ENCODE measurements around the gene AFAP1L2. TPM values are rescaled to one million over a fixed set of nuclear protein-coding genes. Genes with fewer than 3 reads are reported as not detected.

AFAP1L2 gene
- polyA plus RNA-seq, 3 donors: 0.01 to 0.43 TPM; not detected in 1

- intact Hi-C loops (cut with micrococcal nuclease): no loop called here
- Histone ChIP-seq H3K4me1 (ENCODE audit: control insufficient read depth in 1 of 2, insufficient read depth in 2 of 2, low read length in 2 of 2) (no peaks in the 10 kb centered on the region), H3K4me3 (replicated peaks in 1 of 3; ENCODE audit: low read depth in 2 of 3, low read length in 3 of 3) (no peak overlapping the region), H3K27me3 (ENCODE audit: control insufficient read depth in 2 of 2, insufficient read depth in 2 of 2, low read length in 2 of 2) (no peaks in the 10 kb centered on the region), H3K9ac (ENCODE audit: insufficient read depth, low read length, poor library complexity, severe bottlenecking) (no peak overlapping the region), H3K36me3 (replicated peaks in 1 of 2; ENCODE audit: control insufficient read depth in 1 of 2, insufficient read depth in 2 of 2, low read length in 2 of 2) (no peaks in the 10 kb centered on the region), H4K20me1 (ENCODE audit: insufficient read depth, low read length) (no peaks in the 10 kb centered on the region), H3K27ac (ENCODE audit: low read depth in 1 of 2, low read length in 2 of 2) (no peak overlapping the region), H3K4me2 (replicated peaks; ENCODE audit: extremely low read depth, low read length, poor library complexity, severe bottlenecking) (no peak overlapping the region), H2AFZ (ENCODE audit: insufficient read depth, low read depth, low read length, poor library complexity, severe bottlenecking) (no peak overlapping the region), H3K79me2 (ENCODE audit: insufficient read depth, low read length) (no peaks in the 10 kb centered on the region), H3K9me3 (replicated peaks in 1 of 2; ENCODE audit: control insufficient read depth in 1 of 2, insufficient read depth in 1 of 2, low read length in 2 of 2) (no peaks in the 10 kb centered on the region)
- 89% methylated on average over 5 of the region's 6 CpGs for WGBS (ENCODE audit: insufficient coverage)
- no peak for DNase-seq
- H3K27ac Mint-ChIP-seq: no peak overlapping the region
- no peak overlapping the region for H3K4me3 Mint-ChIP-seq
- no peaks in the 10 kb centered on the region for H3K4me1 Mint-ChIP-seq
- no peaks in the 10 kb centered on the region for H3K36me3 Mint-ChIP-seq
- no peak for TF ChIP-seq CTCF (IDR thresholded peaks at IDR 0.05)
- H3K9me3 Mint-ChIP-seq: no peaks in the 10 kb centered on the region
- H3K27me3 Mint-ChIP-seq (ENCODE audit: low read depth in 3 of 3): peaks cover 0 to 6% (median under 1%) of the 10 kb centered on the region in 3 donors
Measured at GRCh38 chr10:114373631-114374030, 30.7 kb downstream of the AFAP1L2 start.

- H3K27me3 ChIP-seq (ENCODE audit: control insufficient read depth in 2 of 2, insufficient read depth in 2 of 2, low read length in 2 of 2): no peaks in the 10 kb centered on the region
- no peaks in the 10 kb centered on the region for H3K36me3 Mint-ChIP-seq
- intact Hi-C loops (cut with micrococcal nuclease): no loop called here
- H3K4me3 Mint-ChIP-seq: no peak overlapping the region
- WGBS (ENCODE audit: insufficient coverage): no CpG with 5 or more reads among the region's 5 CpGs
- H3K27ac Mint-ChIP-seq: no peak overlapping the region
- no peaks in the 10 kb centered on the region for H3K4me1 ChIP-seq (ENCODE audit: control insufficient read depth in 1 of 2, insufficient read depth in 2 of 2, low read length in 2 of 2)
- no peaks in the 10 kb centered on the region for H3K9me3 Mint-ChIP-seq
- H4K20me1 ChIP-seq (ENCODE audit: insufficient read depth, low read length): no peaks in the 10 kb centered on the region
- H3K9me3 ChIP-seq (replicated peaks in 1 of 2; ENCODE audit: control insufficient read depth in 1 of 2, insufficient read depth in 1 of 2, low read length in 2 of 2): no peaks in the 10 kb centered on the region
- no peak overlapping the region for H3K4me3 ChIP-seq (replicated peaks in 1 of 3; ENCODE audit: low read depth in 2 of 3, low read length in 3 of 3)
- H3K9ac ChIP-seq (ENCODE audit: insufficient read depth, low read length, poor library complexity, severe bottlenecking): no peak overlapping the region
- TF ChIP-seq CTCF (IDR thresholded peaks at IDR 0.05): no peak
- H3K27ac ChIP-seq (ENCODE audit: low read depth in 1 of 2, low read length in 2 of 2): no peak overlapping the region
- H3K36me3 ChIP-seq (replicated peaks in 1 of 2; ENCODE audit: control insufficient read depth in 1 of 2, insufficient read depth in 2 of 2, low read length in 2 of 2): no peaks in the 10 kb centered on the region
- no peak for DNase-seq
- H3K4me1 Mint-ChIP-seq: no peaks in the 10 kb centered on the region
- H3K4me2 ChIP-seq (replicated peaks; ENCODE audit: extremely low read depth, low read length, poor library complexity, severe bottlenecking): no peak overlapping the region
- peaks cover 0 to 6% (median 0%) of the 10 kb centered on the region in 3 donors for H3K27me3 Mint-ChIP-seq (ENCODE audit: low read depth in 3 of 3)
- no peak overlapping the region for H2AFZ ChIP-seq (ENCODE audit: insufficient read depth, low read depth, low read length, poor library complexity, severe bottlenecking)
- H3K79me2 ChIP-seq (ENCODE audit: insufficient read depth, low read length): no peaks in the 10 kb centered on the region
Measured at GRCh38 chr10:114372995-114373394, 31.3 kb downstream of the AFAP1L2 start.
